NCI-H1092 treated with DMSO at 0.1 percent for 48 hours (cell line): ENCODE data around the gene POLR2H.
A peak's percentile ranks its signal among the peaks of the same experiment; 100 is the strongest.

Experiments used
- DNase-seq: peaks from one replicate; lab custom pipeline; 2025; lab: John Stamatoyannopoulos, UW

Gene POLR2H

GRCh38 chr3:184371570-184372018 is 10.1 kb downstream of the POLR2H start:
- DNase-seq = peak; percentile 92

- no peak for DNase-seq
Observed at GRCh38 chr3:184372296-184372821, 10.8 kb downstream of the POLR2H start.

DNA sequence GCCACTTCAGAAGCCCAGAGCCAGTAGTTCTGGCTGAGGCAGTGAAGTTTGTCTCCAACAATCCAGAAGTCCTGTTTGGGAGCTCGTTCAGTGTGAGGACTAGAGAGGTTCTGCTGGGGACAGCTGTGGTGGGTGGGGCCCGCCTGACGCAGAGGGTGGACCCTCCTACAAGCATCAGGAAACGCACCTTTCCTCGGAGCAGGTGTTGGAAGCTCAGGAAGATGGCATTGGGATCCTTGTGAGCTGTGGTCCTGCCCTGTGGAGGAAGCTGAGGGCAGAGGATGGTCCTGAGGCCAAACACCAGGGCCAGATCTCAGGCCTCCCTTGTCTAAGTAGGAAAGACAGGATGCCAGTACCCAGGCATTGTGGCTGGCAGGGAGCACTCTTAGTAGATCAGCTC is 11.4 kb downstream of the POLR2H start:
- no peak for DNase-seq

- DNase-seq = no peak
Observed at GRCh38 chr3:184373422-184373821, 11.9 kb downstream of the POLR2H start.

GRCh38 chr3:184375747-184376461 is 14.4 kb downstream of the POLR2H start:
- no peak for DNase-seq

DNA sequence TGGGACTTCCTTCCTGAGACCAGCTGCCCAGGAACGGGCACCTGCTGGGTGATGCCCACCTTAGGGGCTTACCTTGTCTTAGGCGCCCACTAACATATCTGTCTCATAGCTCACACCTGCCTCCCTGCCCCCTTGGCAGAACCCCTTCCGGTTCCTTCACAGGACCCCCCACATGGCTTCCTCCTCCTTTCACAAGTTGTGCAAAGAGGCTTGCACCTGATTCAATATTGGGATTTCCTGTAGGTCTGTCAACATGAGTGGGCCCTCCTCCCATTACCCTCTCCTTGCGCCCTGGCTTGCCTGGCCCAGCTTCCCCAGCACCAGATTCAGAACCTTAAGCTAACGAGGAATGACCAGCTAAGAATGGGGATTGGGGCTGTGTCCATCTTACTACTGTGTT is 15.9 kb downstream of the POLR2H start:
- no peak for DNase-seq

- no peak for DNase-seq
Observed at GRCh38 chr3:184377882-184378445, 16.5 kb downstream of the POLR2H start, which contains the start of gene THPO. Gene THPO, minus strand, starts transcription at chr3:184378207. Its CDS starts 1,948 bp downstream, at chr3:184376259.

DNA sequence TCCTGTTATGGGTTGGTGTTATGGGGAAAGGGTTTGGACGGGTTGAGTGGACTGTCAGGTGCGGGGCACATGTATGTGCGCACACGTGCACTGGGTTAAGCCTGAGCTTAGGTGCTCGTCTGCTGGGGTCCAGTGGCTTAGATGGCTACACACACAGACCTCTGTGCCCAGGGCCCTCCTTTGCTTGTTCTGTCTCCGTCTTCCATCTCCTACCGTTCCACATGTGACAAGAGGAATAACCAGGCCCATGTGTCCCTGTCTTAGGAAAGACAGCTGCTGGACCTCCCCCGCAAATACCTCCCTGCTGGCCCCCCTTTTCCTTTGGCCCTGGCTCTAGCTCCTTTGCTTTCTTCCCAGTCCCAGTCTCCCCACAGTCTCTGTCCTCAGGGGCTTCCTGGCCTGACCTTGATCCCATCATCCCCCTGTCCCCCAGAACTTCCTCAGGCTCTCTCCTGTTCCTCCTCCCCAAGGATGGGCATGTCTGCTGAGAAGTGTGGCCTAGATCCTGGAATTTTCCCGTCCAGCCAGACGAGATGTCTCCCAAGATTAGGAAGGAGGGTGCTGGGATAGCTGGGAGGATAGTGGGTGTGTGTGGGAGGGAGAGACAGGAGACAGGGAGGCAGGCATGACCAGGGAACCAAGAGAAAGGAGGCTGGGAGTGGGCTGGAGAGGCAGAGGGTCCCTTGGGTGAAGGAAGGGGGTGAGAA is 17.3 kb downstream of the POLR2H start:
- no peak for DNase-seq

DNA sequence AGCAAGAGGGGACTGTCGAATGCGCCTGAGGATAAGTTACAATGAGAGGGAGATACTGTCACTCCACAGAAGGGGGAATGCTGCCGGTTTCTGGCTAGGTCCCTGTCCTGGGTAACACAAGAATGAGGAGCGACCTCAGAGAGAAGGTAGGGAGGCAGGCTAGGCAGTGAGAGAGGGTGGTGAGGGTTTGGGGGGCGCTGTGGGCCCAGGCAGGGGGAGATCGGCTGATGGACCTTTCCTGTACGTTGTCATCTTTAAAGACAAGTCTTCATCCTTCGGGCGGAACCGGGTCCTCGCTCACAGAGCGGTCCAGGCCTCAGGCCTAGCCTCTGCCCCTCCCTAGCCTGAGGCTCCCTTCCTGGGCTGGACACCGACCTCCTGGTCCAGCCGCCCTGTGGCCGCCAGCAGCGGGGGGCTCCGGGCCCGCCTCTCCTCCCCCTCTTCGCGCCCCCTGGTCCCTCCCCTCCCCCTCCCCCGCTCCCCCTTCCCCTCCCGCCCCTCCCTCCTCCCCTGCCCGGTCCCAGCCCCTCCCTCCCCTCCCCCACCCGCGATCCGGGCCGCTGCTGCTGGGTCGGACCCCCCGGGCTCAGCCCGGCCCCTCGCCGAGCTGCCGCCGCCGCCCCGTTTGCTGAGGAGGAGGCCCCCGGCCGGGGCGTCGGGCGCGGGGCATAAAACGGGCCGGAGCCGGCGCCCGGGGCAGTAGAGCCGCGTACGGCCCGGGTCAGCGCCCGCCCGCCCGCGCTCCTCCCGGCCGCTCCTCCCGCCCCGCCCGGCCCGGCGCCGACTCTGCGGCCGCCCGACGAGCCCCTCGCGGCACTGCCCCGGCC is 18.1 kb downstream of the POLR2H start, which contains the start of gene CHRD:
CHRD (plus strand) TSS at position 697 of the 827 bp plus-strand sequence. CDS start 265 bp downstream, outside the sequence.
- no peak for DNase-seq

DNA sequence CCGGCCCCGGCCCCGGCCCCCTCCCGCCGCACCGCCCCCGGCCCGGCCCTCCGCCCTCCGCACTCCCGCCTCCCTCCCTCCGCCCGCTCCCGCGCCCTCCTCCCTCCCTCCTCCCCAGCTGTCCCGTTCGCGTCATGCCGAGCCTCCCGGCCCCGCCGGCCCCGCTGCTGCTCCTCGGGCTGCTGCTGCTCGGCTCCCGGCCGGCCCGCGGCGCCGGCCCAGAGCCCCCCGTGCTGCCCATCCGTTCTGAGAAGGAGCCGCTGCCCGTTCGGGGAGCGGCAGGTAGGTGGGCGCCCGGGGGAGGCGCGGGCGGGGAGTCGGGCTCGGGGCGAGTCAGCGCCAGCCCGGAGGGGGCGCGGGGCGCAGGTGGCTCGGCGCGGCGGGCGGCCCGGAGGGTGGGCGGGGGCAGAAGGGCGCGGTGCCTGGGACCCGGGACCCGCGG is 18.7 kb downstream of the POLR2H start:
- DNase-seq = no peak

GRCh38 chr3:184380627-184381260 is 19.2 kb downstream of the POLR2H start:
- no peak for DNase-seq

DNA sequence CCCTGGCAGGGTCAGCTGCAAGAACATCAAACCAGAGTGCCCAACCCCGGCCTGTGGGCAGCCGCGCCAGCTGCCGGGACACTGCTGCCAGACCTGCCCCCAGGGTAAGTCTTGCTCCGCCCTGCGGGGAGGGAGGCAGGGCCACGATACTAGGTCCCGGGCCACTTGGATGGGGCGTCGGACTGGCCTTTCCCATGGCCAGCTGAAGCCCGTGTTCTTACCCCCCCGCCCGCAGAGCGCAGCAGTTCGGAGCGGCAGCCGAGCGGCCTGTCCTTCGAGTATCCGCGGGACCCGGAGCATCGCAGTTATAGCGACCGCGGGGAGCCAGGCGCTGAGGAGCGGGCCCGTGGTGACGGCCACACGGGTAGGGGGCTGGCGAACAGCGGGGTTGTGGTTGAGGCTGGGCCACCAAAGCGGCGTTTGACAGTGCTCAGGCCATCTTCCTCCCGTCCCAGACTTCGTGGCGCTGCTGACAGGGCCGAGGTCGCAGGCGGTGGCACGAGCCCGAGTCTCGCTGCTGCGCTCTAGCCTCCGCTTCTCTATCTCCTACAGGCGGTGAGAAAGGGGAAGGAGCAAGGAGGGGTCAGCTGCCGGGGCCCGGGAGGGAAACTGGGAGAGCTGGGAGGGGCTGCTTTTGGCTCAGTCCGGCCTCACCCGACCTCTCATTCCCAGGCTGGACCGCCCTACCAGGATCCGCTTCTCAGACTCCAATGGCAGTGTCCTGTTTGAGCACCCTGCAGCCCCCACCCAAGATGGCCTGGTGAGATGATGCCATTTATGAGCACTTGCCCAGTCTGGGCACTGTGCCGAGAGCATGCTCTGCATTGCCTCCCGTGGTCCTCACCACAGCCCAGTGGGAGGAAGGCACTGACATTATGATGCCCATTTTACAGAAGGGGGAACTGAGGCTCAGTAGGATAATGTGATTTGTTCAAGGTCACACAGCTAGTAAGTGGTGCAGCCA is 20.0 kb downstream of the POLR2H start:
- no peak for DNase-seq

GRCh38 chr3:184382326-184383032 is 21.0 kb downstream of the POLR2H start:
- DNase-seq = no peak

GRCh38 chr3:184383033-184383740 is 21.7 kb downstream of the POLR2H start:
- no peak for DNase-seq

DNA sequence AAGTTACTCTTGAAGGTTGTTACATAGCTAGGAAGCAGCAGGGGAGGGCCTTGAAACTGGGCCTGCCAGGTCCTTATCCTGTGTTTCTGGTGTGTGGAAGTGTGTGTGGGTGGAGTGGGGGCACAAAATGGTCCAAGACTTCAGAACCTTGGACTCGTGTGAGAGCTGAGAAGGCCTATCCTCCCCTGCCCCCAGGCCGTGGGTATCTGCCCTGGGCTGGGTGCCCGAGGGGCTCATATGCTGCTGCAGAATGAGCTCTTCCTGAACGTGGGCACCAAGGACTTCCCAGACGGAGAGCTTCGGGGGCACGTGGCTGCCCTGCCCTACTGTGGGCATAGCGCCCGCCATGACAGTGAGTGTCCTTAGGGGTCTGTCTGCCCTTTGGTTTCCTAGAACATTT is 22.8 kb downstream of the POLR2H start:
- no peak for DNase-seq

- no peak for DNase-seq
Observed at GRCh38 chr3:184384856-184385422, 23.4 kb downstream of the POLR2H start.

- DNase-seq = no peak
Observed at GRCh38 chr3:184386047-184386806, 24.7 kb downstream of the POLR2H start.
